HG02840 (cell line): ENCODE measurements around the gene CDK5RAP2.
"Not testable (repeated sequence)": the region's sequence is repeated elsewhere in the genome, so short reads cannot be mapped to it uniquely, and the experiment has no call there.

Source experiments
- ATAC-seq: cut with Tn5 transposase; IDR thresholded peaks from one replicate; pipeline ENCODE4 v1.9.1; 2021; ENCODE audit warnings: mild to moderate bottlenecking, moderate library complexity, moderate number of reproducible peaks; ENCODE audit not compliant: unreplicated experiment, low FRiP score

The CDK5RAP2 gene

DNA sequence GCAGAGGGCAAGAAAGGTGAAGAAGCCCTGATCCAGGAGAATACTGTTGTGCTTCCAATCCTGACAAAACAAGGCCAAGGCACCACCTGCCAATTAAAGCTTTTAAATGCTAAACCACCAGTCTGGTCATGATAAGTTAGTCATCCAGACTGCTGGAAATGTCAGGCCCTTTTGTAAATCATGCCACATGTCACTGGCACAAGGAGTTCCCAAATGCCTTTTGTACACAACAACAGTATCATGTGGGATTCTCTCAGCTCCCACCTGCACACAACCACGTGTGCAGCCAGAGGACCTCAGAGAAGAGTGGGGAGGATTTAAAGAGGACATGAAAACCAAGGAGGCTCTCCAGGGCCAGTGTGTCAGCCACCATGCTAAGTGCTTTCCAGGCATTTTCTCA is 99.3 kb downstream of the CDK5RAP2 start:
- no peak for ATAC-seq

DNA sequence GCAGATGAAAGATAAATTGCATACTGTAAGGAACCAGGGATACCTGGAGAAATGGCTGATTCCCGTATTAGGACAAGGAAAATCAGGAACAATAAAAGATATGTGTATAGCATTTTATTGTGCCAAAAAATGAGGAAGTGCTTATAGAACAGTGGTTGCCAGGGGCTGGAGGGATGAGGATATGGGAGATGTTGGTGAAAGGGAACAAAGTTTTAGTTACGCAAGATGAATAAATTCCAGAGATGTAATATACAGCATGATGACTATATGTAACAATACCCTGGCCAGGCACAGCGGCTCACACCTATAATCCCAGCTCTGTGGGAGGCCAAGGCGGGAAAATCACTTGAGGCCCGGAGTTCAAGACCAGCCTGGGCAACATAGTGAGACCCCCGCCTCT is 101.8 kb downstream of the CDK5RAP2 start:
- ATAC-seq, result no peak

- ATAC-seq, result no peak
Observed at GRCh38 chr9:120477534-120478001, 102.4 kb downstream of the CDK5RAP2 start.

DNA sequence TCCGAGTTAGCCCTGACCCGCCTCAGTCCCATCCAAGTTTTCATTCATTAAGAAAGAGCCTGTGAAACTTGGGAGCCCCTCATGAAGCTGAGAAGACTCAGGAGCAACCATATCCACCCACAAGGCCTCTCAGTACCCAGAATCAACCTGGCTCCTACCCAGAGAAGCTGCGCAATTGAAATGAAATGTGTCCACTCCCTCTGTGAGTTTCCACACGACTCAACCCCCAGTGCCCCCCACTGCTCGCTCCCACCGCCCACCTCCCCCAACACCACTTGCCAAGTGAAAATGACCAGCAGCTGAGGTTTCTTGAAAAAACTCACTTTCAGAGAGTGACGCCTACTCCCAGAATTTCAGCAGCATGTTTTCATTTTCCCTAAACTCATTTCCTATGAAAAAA is 104.6 kb downstream of the CDK5RAP2 start:
- no peak for ATAC-seq

- no peak for ATAC-seq
Observed at GRCh38 chr9:120474591-120475243, 105.2 kb downstream of the CDK5RAP2 start.

DNA sequence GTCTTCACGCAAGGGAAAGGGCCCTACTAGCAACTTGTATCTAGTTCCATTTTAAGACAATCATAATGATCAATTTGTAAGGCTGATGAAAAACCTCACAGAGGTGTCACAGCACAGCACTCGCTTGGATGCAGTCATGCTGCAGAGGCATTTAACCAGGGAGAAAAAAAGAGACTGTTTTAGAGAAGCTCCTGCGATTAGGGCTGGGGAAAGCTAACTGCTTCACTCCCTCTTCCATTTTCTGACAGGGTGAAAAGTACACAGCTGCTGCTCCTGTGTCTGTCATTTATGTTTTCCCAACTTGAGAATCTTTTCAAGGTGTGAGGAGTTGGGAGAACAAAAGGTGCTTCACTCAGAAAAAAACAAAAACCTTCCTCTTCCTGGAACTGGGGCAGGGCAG is 106.4 kb downstream of the CDK5RAP2 start:
- ATAC-seq, result no peak

GRCh38 chr9:120465685-120466407 is 114.1 kb downstream of the CDK5RAP2 start:
- ATAC-seq, result no peak

GRCh38 chr9:120464887-120465421 is 115.0 kb downstream of the CDK5RAP2 start:
- ATAC-seq, result no peak

GRCh38 chr9:120464176-120464886 is 115.6 kb downstream of the CDK5RAP2 start:
- ATAC-seq, result no peak

DNA sequence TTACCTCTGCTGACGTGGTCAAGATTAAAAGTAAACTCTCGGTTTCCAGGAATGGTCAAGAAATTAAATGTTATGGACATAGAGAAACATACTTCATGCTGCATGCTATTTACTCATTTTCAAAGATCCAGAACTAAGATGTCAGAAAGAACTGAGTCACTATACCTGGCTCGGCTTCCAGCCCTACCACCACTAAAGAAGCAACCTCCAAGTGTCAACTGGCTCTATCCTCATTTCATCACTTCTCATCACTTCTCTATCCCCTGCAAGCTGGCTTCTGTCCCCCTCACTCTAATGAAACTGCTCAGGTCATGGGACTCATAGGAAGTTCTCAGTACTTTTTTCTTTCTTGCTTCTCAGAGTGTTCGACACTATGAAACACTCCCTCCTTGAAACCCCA is 116.2 kb downstream of the CDK5RAP2 start:
- ATAC-seq, result no peak

- not testable (repeated sequence) for ATAC-seq
Observed at GRCh38 chr9:120461677-120462076, 118.3 kb downstream of the CDK5RAP2 start.

GRCh38 chr9:120456218-120456617 is 123.7 kb downstream of the CDK5RAP2 start:
- no peak for ATAC-seq

- ATAC-seq, result no peak
Observed at GRCh38 chr9:120454467-120454866, 125.5 kb downstream of the CDK5RAP2 start.

DNA sequence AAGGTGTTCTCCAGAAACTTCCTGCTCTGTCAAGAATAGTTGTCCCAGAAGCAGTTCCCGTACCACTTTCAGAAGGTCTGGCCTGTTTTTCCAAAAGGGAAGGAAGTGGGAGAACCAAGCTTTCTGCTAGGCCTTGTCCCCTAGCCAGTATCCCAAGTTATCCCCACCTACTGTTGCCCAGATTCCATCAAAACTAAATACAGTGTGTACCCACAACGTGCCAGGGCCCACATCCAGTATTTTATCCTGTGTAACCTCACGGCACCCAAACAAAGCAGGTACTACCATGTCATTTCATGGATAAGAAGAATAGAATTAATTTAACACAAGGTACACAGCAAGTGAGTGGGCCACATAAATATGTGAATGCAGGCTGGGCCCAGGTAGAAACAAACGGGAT is 126.2 kb downstream of the CDK5RAP2 start:
- ATAC-seq, result no peak

DNA sequence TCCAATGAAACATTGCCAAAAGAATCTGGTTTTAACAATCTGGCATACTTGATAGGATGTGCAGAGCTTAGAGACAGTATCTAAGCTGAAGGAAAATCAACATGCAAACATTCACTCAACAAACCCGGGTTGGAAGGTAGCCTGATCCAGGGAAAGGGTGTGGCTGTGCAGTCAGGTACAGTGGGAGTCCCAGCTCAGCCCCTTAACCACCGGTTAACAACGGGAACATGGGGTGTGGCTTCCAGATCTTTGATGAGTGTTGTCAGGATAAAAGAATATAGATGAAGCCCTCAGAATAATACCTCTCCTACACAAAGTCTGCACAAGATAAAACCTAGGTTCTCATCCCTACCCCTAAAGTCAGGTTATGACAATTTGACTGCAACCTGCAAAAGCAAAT is 127.3 kb downstream of the CDK5RAP2 start:
- no peak for ATAC-seq

DNA sequence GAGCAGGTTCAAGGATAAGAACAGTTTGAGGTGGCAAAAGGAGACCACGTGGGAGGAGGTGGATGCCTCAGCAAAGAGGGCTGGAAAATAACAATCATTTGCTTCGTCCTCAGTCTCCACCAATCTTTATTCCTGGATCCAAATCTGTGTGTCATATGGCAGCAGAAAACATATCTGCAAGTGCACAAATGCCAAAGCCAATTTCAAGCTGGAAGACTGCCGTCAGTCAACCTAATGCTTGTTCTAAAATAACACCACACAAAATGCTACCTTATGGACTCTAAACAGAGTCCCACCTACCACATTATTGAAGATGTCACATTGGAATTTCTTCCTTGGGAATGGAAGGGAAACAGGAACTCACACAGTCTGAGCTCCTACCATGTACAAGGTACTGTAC is 129.1 kb downstream of the CDK5RAP2 start:
- no peak for ATAC-seq

GRCh38 chr9:120449566-120449965 is 130.4 kb downstream of the CDK5RAP2 start:
- no peak for ATAC-seq

- ATAC-seq, result no peak
Observed at GRCh38 chr9:120447959-120448500, 131.9 kb downstream of the CDK5RAP2 start.

GRCh38 chr9:120446671-120447070 is 133.3 kb downstream of the CDK5RAP2 start:
- no peak for ATAC-seq

- ATAC-seq, result no peak
Observed at GRCh38 chr9:120443976-120444375, 136.0 kb downstream of the CDK5RAP2 start.

DNA sequence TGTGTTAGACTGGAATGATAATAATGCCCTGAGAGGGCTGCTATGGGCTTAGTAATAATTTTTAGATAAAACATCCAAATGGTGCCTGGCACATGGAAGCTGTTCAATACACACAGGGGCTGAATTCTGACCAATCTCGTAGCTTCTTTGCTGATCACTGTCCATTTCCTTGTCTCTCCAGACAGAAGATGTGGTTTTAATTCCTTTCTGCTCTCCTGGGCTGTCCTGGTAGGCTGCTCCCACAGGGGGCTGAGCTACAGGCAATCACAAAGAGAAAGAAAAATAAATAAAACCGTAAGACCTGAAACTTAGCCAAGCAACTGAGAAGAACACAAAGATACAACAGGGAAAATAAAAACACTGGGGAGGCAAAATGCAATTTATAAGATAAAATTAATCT is 136.5 kb downstream of the CDK5RAP2 start:
- no peak for ATAC-seq
